AG20443 (cell line): ENCODE data around the gene KHDC1L.
"Not testable (repeated sequence)": the region's sequence is repeated elsewhere in the genome, so short reads cannot be mapped to it uniquely, and the experiment has no call there.

Experiments used
- DNase-seq: peaks from one replicate; pipeline ENCODE4 v3.0.0; 2012; ENCODE audit warnings: low spot score, mixed read lengths

KHDC1L gene

GRCh38 chr6:73204252-73204651 lies 21.0 kb downstream of the KHDC1L start:
- DNase-seq, result no peak

- DNase-seq, result no peak
Measured at GRCh38 chr6:73203098-73203497, 22.2 kb downstream of the KHDC1L start.

- peak; percentile 13 for DNase-seq
Measured at GRCh38 chr6:73200735-73201134, 24.6 kb downstream of the KHDC1L start.

- DNase-seq, result no peak
Measured at GRCh38 chr6:73200247-73200646, 25.0 kb downstream of the KHDC1L start.

- DNase-seq, result no peak
Measured at GRCh38 chr6:73194744-73195143, 30.6 kb downstream of the KHDC1L start.

GRCh38 chr6:73193302-73193701 lies 32.0 kb downstream of the KHDC1L start:
- not testable (repeated sequence) for DNase-seq

- no peak for DNase-seq
Measured at GRCh38 chr6:73182021-73182607, 43.2 kb downstream of the KHDC1L start.

GRCh38 chr6:73180763-73181619 lies 44.3 kb downstream of the KHDC1L start:
- DNase-seq, result peak; percentile 65

GRCh38 chr6:73180076-73180738 lies 45.1 kb downstream of the KHDC1L start:
- peak; percentile 30 for DNase-seq

GRCh38 chr6:73177221-73177944 lies 47.9 kb downstream of the KHDC1L start:
- DNase-seq, result no peak

GRCh38 chr6:73176057-73176456 lies 49.2 kb downstream of the KHDC1L start:
- no peak for DNase-seq

GRCh38 chr6:73174646-73175045 lies 50.6 kb downstream of the KHDC1L start:
- no peak for DNase-seq
